ENCODE data around the gene PALD1.
A peak's percentile ranks its signal among the peaks of the same experiment; 100 is the strongest.
"Not testable (repeated sequence)": the region's sequence is repeated elsewhere in the genome, so short reads cannot be mapped to it uniquely, and the experiment has no call there.

The PALD1 gene

GRCh38 chr10:70575874-70576802, 97.6 kb downstream of the PALD1 start:
- DNase-seq, result no peak

GRCh38 chr10:70576803-70577517, 98.4 kb downstream of the PALD1 start:
- no peak for DNase-seq

GRCh38 chr10:70578371-70578947, 99.9 kb downstream of the PALD1 start:
- DNase-seq, result peak; percentile 56

GRCh38 chr10:70579234-70580002, 100.9 kb downstream of the PALD1 start:
- DNase-seq, result no peak

- DNase-seq, result not testable (repeated sequence)
These were observed 102.6 kb downstream of the PALD1 start for GRCh38 chr10:70581176-70581575.

GRCh38 chr10:70582793-70583668, 104.5 kb downstream of the PALD1 start:
- DNase-seq, result no peak

GRCh38 chr10:70583669-70584037, 105.1 kb downstream of the PALD1 start:
- no peak for DNase-seq

GRCh38 chr10:70584366-70584765, 105.8 kb downstream of the PALD1 start:
- DNase-seq, result no peak

- no peak for DNase-seq
These were observed 106.5 kb downstream of the PALD1 start for GRCh38 chr10:70584909-70585544.

GRCh38 chr10:70585578-70586169, 107.1 kb downstream of the PALD1 start:
- DNase-seq, result no peak

- no peak for DNase-seq
These were observed 107.9 kb downstream of the PALD1 start for GRCh38 chr10:70586348-70586930.

- no peak for DNase-seq
These were observed 108.6 kb downstream of the PALD1 start for GRCh38 chr10:70587045-70587658.

GRCh38 chr10:70588255-70588654, 109.7 kb downstream of the PALD1 start:
- DNase-seq, result no peak

- no peak for DNase-seq
These were observed 110.4 kb downstream of the PALD1 start for GRCh38 chr10:70588859-70589570.

- DNase-seq, result no peak
These were observed 111.4 kb downstream of the PALD1 start for GRCh38 chr10:70589762-70590654.

- DNase-seq, result no peak
These were observed 112.3 kb downstream of the PALD1 start for GRCh38 chr10:70590655-70591416.

GRCh38 chr10:70592186-70592735, 113.7 kb downstream of the PALD1 start:
- no peak for DNase-seq
